Urothelium cell line (cell line): ENCODE data around the gene SYT7.
"Not testable (repeated sequence)": the region's sequence is repeated elsewhere in the genome, so short reads cannot be mapped to it uniquely, and the experiment has no call there.

Experiments
- DNase-seq: peaks from one replicate; pipeline ENCODE4 v3.0.0; 2011; ENCODE audit warnings: low spot score, mixed read lengths
- FAIRE-seq: peaks from 2 replicates; lab custom pipeline; 2011; peaks lifted over from hg19 to GRCh38; lab: Jason Lieb, UNC

Gene SYT7

GRCh38 chr11:61581030-61581928, at the start of gene SYT7:
Gene SYT7, minus strand, starts transcription at chr11:61581076. Its CDS starts 256 bp downstream, at chr11:61580820.
- peak; percentile 92 for FAIRE-seq
- peak; percentile 96 for DNase-seq

GRCh38 chr11:61630089-61630488, 49.2 kb upstream of the SYT7 start:
- FAIRE-seq (no peak), DNase-seq (no peak)

GRCh38 chr11:61629082-61629833, 48.4 kb upstream of the SYT7 start:
- DNase-seq (no peak), FAIRE-seq (no peak)

- no peak for FAIRE-seq
- DNase-seq = no peak
Measured at GRCh38 chr11:61628662-61628970, 47.7 kb upstream of the SYT7 start.

- FAIRE-seq = no peak
- DNase-seq = peak; percentile 66
Measured at GRCh38 chr11:61627850-61628661, 47.2 kb upstream of the SYT7 start.

- DNase-seq (peak; percentile 78), FAIRE-seq (no peak)
Measured at GRCh38 chr11:61626580-61627380, 45.9 kb upstream of the SYT7 start.

- FAIRE-seq = no peak
- DNase-seq = no peak
Measured at GRCh38 chr11:61625525-61625924, 44.6 kb upstream of the SYT7 start.

GRCh38 chr11:61621917-61622585, 41.2 kb upstream of the SYT7 start:
- no peak for FAIRE-seq

GRCh38 chr11:61619471-61620226, 38.8 kb upstream of the SYT7 start:
- FAIRE-seq = no peak

More at GRCh38 chr11:61621917-61622585, 41.2 kb upstream of the SYT7 start:
- no peak for DNase-seq

GRCh38 chr11:61618978-61619377, 38.1 kb upstream of the SYT7 start:
- FAIRE-seq (no peak), DNase-seq (no peak)

More at GRCh38 chr11:61619471-61620226, 38.8 kb upstream of the SYT7 start:
- DNase-seq = no peak

GRCh38 chr11:61617515-61617914, 36.6 kb upstream of the SYT7 start:
- DNase-seq (no peak), FAIRE-seq (no peak)

GRCh38 chr11:61616434-61616833, 35.6 kb upstream of the SYT7 start:
- DNase-seq (no peak), FAIRE-seq (no peak)

- not testable (repeated sequence) for FAIRE-seq, DNase-seq
Measured at GRCh38 chr11:61614782-61615181, 33.9 kb upstream of the SYT7 start.

GRCh38 chr11:61613870-61614269, 33.0 kb upstream of the SYT7 start:
- DNase-seq (no peak), FAIRE-seq (no peak)

- DNase-seq = no peak
- no peak for FAIRE-seq
Measured at GRCh38 chr11:61613051-61613450, 32.2 kb upstream of the SYT7 start.

- no peak for DNase-seq
- FAIRE-seq = no peak
Measured at GRCh38 chr11:61611309-61611708, 30.4 kb upstream of the SYT7 start.

GRCh38 chr11:61610905-61611304, 30.0 kb upstream of the SYT7 start:
- FAIRE-seq (no peak), DNase-seq (no peak)

- no peak for FAIRE-seq
- DNase-seq = no peak
Measured at GRCh38 chr11:61609980-61610366, 29.1 kb upstream of the SYT7 start.
